GM19328 (cell line): ENCODE results near the gene PRTN3.
"Not testable (repeated sequence)": the region's sequence is repeated elsewhere in the genome, so short reads cannot be mapped to it uniquely, and the experiment has no call there.

Experiments used
- ATAC-seq: cut with Tn5 transposase; IDR thresholded peaks from one replicate; pipeline ENCODE4 v1.9.1; 2021; ENCODE audit warnings: mild to moderate bottlenecking, moderate library complexity; ENCODE audit not compliant: unreplicated experiment

Gene PRTN3

GRCh38 chr19:877992-878660 lies 37.3 kb downstream of the PRTN3 start:
- not testable (repeated sequence) for ATAC-seq

GRCh38 chr19:878751-879561 lies 38.2 kb downstream of the PRTN3 start:
- not testable (repeated sequence) for ATAC-seq

GRCh38 chr19:879711-880438 lies 39.1 kb downstream of the PRTN3 start:
- ATAC-seq, result no peak

GRCh38 chr19:881385-882071 lies 40.7 kb downstream of the PRTN3 start:
- ATAC-seq, result no peak

- ATAC-seq, result no peak
These were observed 42.2 kb downstream of the PRTN3 start for GRCh38 chr19:882871-883497.

GRCh38 chr19:883661-884211 lies 42.9 kb downstream of the PRTN3 start:
- ATAC-seq, result no peak

GRCh38 chr19:884420-885211 lies 43.8 kb downstream of the PRTN3 start:
- no peak for ATAC-seq

- ATAC-seq, result no peak
These were observed 44.9 kb downstream of the PRTN3 start for GRCh38 chr19:885536-886224.

- no peak for ATAC-seq
These were observed 46.3 kb downstream of the PRTN3 start for GRCh38 chr19:887072-887471.

- ATAC-seq, result no peak
These were observed 46.8 kb downstream of the PRTN3 start for GRCh38 chr19:887599-887998.

- ATAC-seq, result no peak
These were observed 48.0 kb downstream of the PRTN3 start for GRCh38 chr19:888581-889385.

- no peak for ATAC-seq
These were observed 49.0 kb downstream of the PRTN3 start for GRCh38 chr19:889662-890295.

GRCh38 chr19:890831-891230 lies 50.0 kb downstream of the PRTN3 start:
- ATAC-seq, result no peak

- ATAC-seq, result not testable (repeated sequence)
These were observed 50.8 kb downstream of the PRTN3 start for GRCh38 chr19:891421-892200.

GRCh38 chr19:892243-892893 lies 51.6 kb downstream of the PRTN3 start:
- no peak for ATAC-seq
